WTC11 (cell line): ENCODE measurements around the gene CDH12. TPM values are rescaled to one million over a fixed set of nuclear protein-coding genes. Genes with fewer than 3 reads are reported as not detected.

Experiments used
- ATAC-seq: fragments of 200-7000 bp; cut with Tn5 transposase; 2 replicates; pipeline ENCODE4 v1.10.0; 2021; ENCODE audit warnings: mild to moderate bottlenecking, moderate library complexity
- CTCF ChIA-PET: fragments of 300-600 bp; sonication (Branson Sonifier 250); formaldehyde crosslinking; loops from one replicate; lab custom pipeline; 2021; ENCODE audit warnings: antibody characterized with exemption; lab: Charles Lee
- POLR2A ChIA-PET: fragments of 350-600 bp; sonication (Branson Sonifier 250); formaldehyde crosslinking; loops from one replicate; lab custom pipeline; 2021; ENCODE audit warnings: antibody characterized with exemption; lab: Charles Lee
- DNase-seq: peaks from one replicate; pipeline ENCODE4 v3.0.0; 2021; ENCODE audit warnings: low spot score
- H3K27ac Mint-ChIP-seq: 2 replicates; pipeline ENCODE4 v1.8.0; 2021; ENCODE audit warnings: mixed read lengths
- H3K27me3 Mint-ChIP-seq: 2 replicates; pipeline ENCODE4 v1.8.0; 2021; ENCODE audit warnings: low read depth, mild to moderate bottlenecking, moderate library complexity, mixed read lengths
- H3K36me3 Mint-ChIP-seq: 2 replicates; pipeline ENCODE4 v1.8.0; 2021; ENCODE audit warnings: mixed read lengths
- H3K4me1 Mint-ChIP-seq: 2 replicates; pipeline ENCODE4 v1.8.0; 2022; ENCODE audit warnings: mixed read lengths
- H3K4me3 Mint-ChIP-seq: 2 replicates; pipeline ENCODE4 v1.8.0; 2021; ENCODE audit warnings: mild to moderate bottlenecking, moderate library complexity, mixed read lengths
- H3K9me3 Mint-ChIP-seq: 2 replicates; pipeline ENCODE4 v1.8.0; 2021; ENCODE audit warnings: mixed read lengths
- ELF4 ChIP-seq: sonication (generic); formaldehyde crosslinking; IDR thresholded peaks from 2 replicates; pipeline ENCODE4 v1.8.1; 2022; ENCODE audit warnings: low read depth, mild to moderate bottlenecking, moderate library complexity, missing genetic modification reagents
- FOXJ3 ChIP-seq: sonication (generic); formaldehyde crosslinking; IDR thresholded peaks from 2 replicates; pipeline ENCODE4 v1.9.0; 2021; ENCODE audit warnings: missing genetic modification reagents, mild to moderate bottlenecking, borderline replicate concordance
- GRHL2 ChIP-seq: fragments of 250-450 bp; sonication (Bioruptor Pico); IDR thresholded peaks from 2 replicates; pipeline ENCODE4 v1.8.0; 2022; ENCODE audit warnings: mild to moderate bottlenecking, moderate library complexity; ENCODE audit not compliant: insufficient replicate concordance, severe bottlenecking
- HMGA2 ChIP-seq: fragments of 250-450 bp; sonication (Bioruptor Pico); IDR thresholded peaks from 2 replicates; pipeline ENCODE4 v1.4.0; 2021; ENCODE audit warnings: mild to moderate bottlenecking, moderate library complexity
- PRDM15 ChIP-seq: sonication (generic); formaldehyde crosslinking; IDR thresholded peaks from 2 replicates; pipeline ENCODE4 v1.8.0; 2022; ENCODE audit warnings: missing genetic modification reagents
- PREB ChIP-seq: sonication (generic); formaldehyde crosslinking; IDR thresholded peaks from 2 replicates; pipeline ENCODE4 v1.8.1; 2022; ENCODE audit warnings: mild to moderate bottlenecking, missing genetic modification reagents, moderate library complexity, borderline replicate concordance
- STAT6 ChIP-seq: sonication (generic); formaldehyde crosslinking; conservative IDR thresholded peaks from 2 replicates; pipeline ENCODE4 v1.8.1; 2023; ENCODE audit warnings: mild to moderate bottlenecking, low read depth, missing genetic modification reagents, moderate library complexity
- TEAD4 ChIP-seq: sonication (generic); formaldehyde crosslinking; IDR thresholded peaks from 2 replicates; pipeline ENCODE4 v1.8.0; 2022; ENCODE audit warnings: mild to moderate bottlenecking, missing genetic modification reagents
- TP53 ChIP-seq: sonication (generic); formaldehyde crosslinking; IDR thresholded peaks from 2 replicates; pipeline ENCODE4 v1.8.1; 2023; ENCODE audit warnings: mild to moderate bottlenecking, missing genetic modification reagents
- ZNF232 ChIP-seq: sonication (generic); formaldehyde crosslinking; IDR thresholded peaks from 2 replicates; pipeline ENCODE4 v1.8.0; 2022; ENCODE audit warnings: mild to moderate bottlenecking, missing genetic modification reagents
- ZNF317 ChIP-seq: sonication (generic); formaldehyde crosslinking; IDR thresholded peaks from 2 replicates; pipeline ENCODE4 v1.8.1; 2023; ENCODE audit warnings: low read depth, mild to moderate bottlenecking, moderate library complexity, missing genetic modification reagents, borderline replicate concordance
- ZSCAN18 ChIP-seq: fragments of 250-450 bp; sonication (Bioruptor Pico); IDR thresholded peaks from 2 replicates; pipeline ENCODE4 v2.1.2; 2022; ENCODE audit warnings: mild to moderate bottlenecking, moderate library complexity
- total RNA-seq: library from RNA; stranded (reverse); gene quantifications from 3 replicates; pipeline ENCODE4 v1.2.3, GENCODE V29; 2021
- TF ChIP-seq, protein P1 (sequence below): sonication (generic); formaldehyde crosslinking; IDR thresholded peaks from 2 replicates; pipeline ENCODE4 v1.8.1; 2023; ENCODE audit warnings: mild to moderate bottlenecking, missing genetic modification reagents, moderate library complexity
- TF ChIP-seq, protein P2 (sequence below): sonication (generic); formaldehyde crosslinking; IDR thresholded peaks from 2 replicates; pipeline ENCODE4 v1.8.0; 2022; ENCODE audit warnings: mild to moderate bottlenecking, missing genetic modification reagents
- TF ChIP-seq, protein P3 (sequence below): fragments of 250-450 bp; sonication (Bioruptor Pico); IDR thresholded peaks from 2 replicates; pipeline ENCODE4 v1.9.0; 2021; ENCODE audit warnings: mild to moderate bottlenecking, borderline replicate concordance
- TF ChIP-seq, protein P4 (sequence below): sonication (generic); formaldehyde crosslinking; IDR thresholded peaks from 2 replicates; pipeline ENCODE4 v1.8.0; 2022; ENCODE audit warnings: mild to moderate bottlenecking, missing genetic modification reagents

CDH12 gene
- total RNA-seq, 1 experiment from 2014 or later: not detected

DNA sequence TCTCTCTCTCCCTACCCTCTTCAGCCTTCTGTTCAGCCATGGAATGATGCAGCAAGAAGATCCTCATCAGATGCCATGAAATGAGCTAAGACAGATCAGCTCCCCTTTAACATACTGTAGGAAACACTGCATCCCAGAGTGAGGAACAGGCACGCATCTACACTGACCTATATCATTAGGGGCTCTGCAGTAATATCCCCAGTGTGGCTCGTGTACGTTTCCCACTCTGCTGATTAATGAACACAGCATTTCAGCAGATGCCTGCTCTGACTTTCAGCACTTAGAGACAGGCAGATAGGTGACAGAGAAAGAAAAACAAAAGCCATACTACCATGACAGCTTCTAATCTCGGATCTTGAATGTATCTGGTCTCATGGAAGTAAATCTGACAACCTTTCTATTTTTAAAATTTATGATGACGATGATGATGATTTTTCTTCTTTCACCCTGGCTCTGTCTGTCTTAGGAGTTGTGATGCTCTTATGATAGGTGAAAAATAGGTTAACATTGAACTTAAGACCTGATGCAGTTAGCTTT, 750.3 kb downstream of the CDH12 start (continued):
- no peak for TF ChIP-seq ZSCAN18 (CRISPR knock-in tag)
- TF ChIP-seq, protein P1, sequence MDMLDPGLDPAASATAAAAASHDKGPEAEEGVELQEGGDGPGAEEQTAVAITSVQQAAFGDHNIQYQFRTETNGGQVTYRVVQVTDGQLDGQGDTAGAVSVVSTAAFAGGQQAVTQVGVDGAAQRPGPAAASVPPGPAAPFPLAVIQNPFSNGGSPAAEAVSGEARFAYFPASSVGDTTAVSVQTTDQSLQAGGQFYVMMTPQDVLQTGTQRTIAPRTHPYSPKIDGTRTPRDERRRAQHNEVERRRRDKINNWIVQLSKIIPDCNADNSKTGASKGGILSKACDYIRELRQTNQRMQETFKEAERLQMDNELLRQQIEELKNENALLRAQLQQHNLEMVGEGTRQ (CRISPR knock-in tag): no peak
- TF ChIP-seq HMGA2 (CRISPR knock-in tag): no peak
- TF ChIP-seq, protein P2, sequence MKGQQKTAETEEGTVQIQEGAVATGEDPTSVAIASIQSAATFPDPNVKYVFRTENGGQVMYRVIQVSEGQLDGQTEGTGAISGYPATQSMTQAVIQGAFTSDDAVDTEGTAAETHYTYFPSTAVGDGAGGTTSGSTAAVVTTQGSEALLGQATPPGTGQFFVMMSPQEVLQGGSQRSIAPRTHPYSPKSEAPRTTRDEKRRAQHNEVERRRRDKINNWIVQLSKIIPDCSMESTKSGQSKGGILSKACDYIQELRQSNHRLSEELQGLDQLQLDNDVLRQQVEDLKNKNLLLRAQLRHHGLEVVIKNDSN (CRISPR knock-in tag): no peak
- no peak for TF ChIP-seq PREB (CRISPR knock-in tag)
- TF ChIP-seq, protein P3, sequence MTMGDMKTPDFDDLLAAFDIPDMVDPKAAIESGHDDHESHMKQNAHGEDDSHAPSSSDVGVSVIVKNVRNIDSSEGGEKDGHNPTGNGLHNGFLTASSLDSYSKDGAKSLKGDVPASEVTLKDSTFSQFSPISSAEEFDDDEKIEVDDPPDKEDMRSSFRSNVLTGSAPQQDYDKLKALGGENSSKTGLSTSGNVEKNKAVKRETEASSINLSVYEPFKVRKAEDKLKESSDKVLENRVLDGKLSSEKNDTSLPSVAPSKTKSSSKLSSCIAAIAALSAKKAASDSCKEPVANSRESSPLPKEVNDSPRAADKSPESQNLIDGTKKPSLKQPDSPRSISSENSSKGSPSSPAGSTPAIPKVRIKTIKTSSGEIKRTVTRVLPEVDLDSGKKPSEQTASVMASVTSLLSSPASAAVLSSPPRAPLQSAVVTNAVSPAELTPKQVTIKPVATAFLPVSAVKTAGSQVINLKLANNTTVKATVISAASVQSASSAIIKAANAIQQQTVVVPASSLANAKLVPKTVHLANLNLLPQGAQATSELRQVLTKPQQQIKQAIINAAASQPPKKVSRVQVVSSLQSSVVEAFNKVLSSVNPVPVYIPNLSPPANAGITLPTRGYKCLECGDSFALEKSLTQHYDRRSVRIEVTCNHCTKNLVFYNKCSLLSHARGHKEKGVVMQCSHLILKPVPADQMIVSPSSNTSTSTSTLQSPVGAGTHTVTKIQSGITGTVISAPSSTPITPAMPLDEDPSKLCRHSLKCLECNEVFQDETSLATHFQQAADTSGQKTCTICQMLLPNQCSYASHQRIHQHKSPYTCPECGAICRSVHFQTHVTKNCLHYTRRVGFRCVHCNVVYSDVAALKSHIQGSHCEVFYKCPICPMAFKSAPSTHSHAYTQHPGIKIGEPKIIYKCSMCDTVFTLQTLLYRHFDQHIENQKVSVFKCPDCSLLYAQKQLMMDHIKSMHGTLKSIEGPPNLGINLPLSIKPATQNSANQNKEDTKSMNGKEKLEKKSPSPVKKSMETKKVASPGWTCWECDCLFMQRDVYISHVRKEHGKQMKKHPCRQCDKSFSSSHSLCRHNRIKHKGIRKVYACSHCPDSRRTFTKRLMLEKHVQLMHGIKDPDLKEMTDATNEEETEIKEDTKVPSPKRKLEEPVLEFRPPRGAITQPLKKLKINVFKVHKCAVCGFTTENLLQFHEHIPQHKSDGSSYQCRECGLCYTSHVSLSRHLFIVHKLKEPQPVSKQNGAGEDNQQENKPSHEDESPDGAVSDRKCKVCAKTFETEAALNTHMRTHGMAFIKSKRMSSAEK (CRISPR knock-in tag): no peak

DNA sequence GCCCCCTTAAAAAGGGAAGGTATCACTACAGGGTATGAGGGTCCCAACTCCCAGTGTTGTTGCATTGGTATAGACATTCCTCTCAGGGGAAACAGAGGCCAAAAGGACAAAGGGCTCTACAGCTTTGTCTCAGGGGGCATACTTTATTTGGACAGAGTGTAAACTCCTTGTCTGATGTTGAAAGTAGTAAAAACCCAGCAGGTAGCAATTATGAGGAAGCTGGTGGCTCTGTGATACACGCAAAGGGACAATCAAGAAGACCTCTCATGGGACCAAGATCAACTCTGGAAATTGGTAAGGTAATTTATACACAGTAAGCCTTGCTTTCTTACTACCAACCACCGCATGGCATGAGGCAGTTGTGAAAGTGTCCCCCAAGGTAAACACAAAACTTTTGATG, 764.6 kb downstream of the CDH12 start:
- POLR2A ChIA-PET: no interaction called here
- ATAC-seq (no peak), DNase-seq (no peak)
- TF ChIP-seq GRHL2 (CRISPR knock-in tag) (no peak), ZNF317 (no peak), PRDM15 (CRISPR knock-in tag) (no peak), TP53 (CRISPR knock-in tag) (no peak), ZNF232 (no peak), ELF4 (CRISPR knock-in tag) (no peak), FOXJ3 (CRISPR knock-in tag) (no peak), STAT6 (no peak), TEAD4 (CRISPR knock-in tag) (no peak)
- TF ChIP-seq, protein P4, sequence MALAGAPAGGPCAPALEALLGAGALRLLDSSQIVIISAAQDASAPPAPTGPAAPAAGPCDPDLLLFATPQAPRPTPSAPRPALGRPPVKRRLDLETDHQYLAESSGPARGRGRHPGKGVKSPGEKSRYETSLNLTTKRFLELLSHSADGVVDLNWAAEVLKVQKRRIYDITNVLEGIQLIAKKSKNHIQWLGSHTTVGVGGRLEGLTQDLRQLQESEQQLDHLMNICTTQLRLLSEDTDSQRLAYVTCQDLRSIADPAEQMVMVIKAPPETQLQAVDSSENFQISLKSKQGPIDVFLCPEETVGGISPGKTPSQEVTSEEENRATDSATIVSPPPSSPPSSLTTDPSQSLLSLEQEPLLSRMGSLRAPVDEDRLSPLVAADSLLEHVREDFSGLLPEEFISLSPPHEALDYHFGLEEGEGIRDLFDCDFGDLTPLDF (CRISPR knock-in tag): no peak

More for the DNA sequence above, 764.6 kb downstream of the CDH12 start:
- Mint-ChIP-seq H3K27me3 (no peaks in the 10 kb centered on the region), H3K36me3 (peaks cover 3% of the 10 kb centered on the region; the same call in 1 of the 2 replicates), H3K27ac (no peak overlapping the region), H3K4me3 (no peak overlapping the region), H3K4me1 (peaks cover 17% of the 10 kb centered on the region), H3K9me3 (peaks cover 19% of the 10 kb centered on the region; the same call in 1 of the 2 replicates)
- CTCF ChIA-PET: no interaction called here
